HG02763 (cell line): ENCODE data around the gene ARHGEF38.
"Not testable (repeated sequence)": the region's sequence is repeated elsewhere in the genome, so short reads cannot be mapped to it uniquely, and the experiment has no call there.

Experiments used
- ATAC-seq: cut with Tn5 transposase; IDR thresholded peaks from one replicate; pipeline ENCODE4 v1.9.1; 2021; ENCODE audit warnings: mild to moderate bottlenecking, moderate library complexity; ENCODE audit not compliant: unreplicated experiment

Gene ARHGEF38

GRCh38 chr4:105605493-105605892 lies 53.1 kb downstream of the ARHGEF38 start:
- no peak for ATAC-seq

- no peak for ATAC-seq
Measured at GRCh38 chr4:105607876-105608275, 55.5 kb downstream of the ARHGEF38 start.

GRCh38 chr4:105609819-105610218 lies 57.4 kb downstream of the ARHGEF38 start:
- ATAC-seq, result not testable (repeated sequence)

GRCh38 chr4:105613306-105613705 lies 60.9 kb downstream of the ARHGEF38 start:
- ATAC-seq, result no peak

GRCh38 chr4:105619188-105619931 lies 66.9 kb downstream of the ARHGEF38 start:
- no peak for ATAC-seq

GRCh38 chr4:105620640-105621323 lies 68.4 kb downstream of the ARHGEF38 start:
- ATAC-seq, result no peak

- no peak for ATAC-seq
Measured at GRCh38 chr4:105622269-105622668, 69.8 kb downstream of the ARHGEF38 start.

GRCh38 chr4:105623099-105623498 lies 70.7 kb downstream of the ARHGEF38 start:
- no peak for ATAC-seq

GRCh38 chr4:105624530-105624929 lies 72.1 kb downstream of the ARHGEF38 start:
- ATAC-seq, result peak; percentile 44

GRCh38 chr4:105625214-105625613 lies 72.8 kb downstream of the ARHGEF38 start:
- ATAC-seq, result no peak

GRCh38 chr4:105626846-105627245 lies 74.4 kb downstream of the ARHGEF38 start:
- ATAC-seq, result no peak

GRCh38 chr4:105627620-105628019 lies 75.2 kb downstream of the ARHGEF38 start:
- ATAC-seq, result no peak

GRCh38 chr4:105630670-105631655 lies 78.5 kb downstream of the ARHGEF38 start:
- ATAC-seq, result no peak

GRCh38 chr4:105631818-105632400 lies 79.5 kb downstream of the ARHGEF38 start:
- ATAC-seq, result no peak

- no peak for ATAC-seq
Measured at GRCh38 chr4:105632599-105632998, 80.2 kb downstream of the ARHGEF38 start.

- no peak for ATAC-seq
Measured at GRCh38 chr4:105633241-105633640, 80.8 kb downstream of the ARHGEF38 start.

GRCh38 chr4:105634402-105635080 lies 82.1 kb downstream of the ARHGEF38 start:
- ATAC-seq, result no peak

- ATAC-seq, result peak; percentile 87
Measured at GRCh38 chr4:105637408-105638176, 85.2 kb downstream of the ARHGEF38 start.

GRCh38 chr4:105641845-105642244 lies 89.4 kb downstream of the ARHGEF38 start:
- no peak for ATAC-seq
